ENCODE results near the gene TMPRSS11E.
A peak's percentile ranks its signal among the peaks of the same experiment; 100 is the strongest.
"Not testable (repeated sequence)": the region's sequence is repeated elsewhere in the genome, so short reads cannot be mapped to it uniquely, and the experiment has no call there.

TMPRSS11E gene

DNA sequence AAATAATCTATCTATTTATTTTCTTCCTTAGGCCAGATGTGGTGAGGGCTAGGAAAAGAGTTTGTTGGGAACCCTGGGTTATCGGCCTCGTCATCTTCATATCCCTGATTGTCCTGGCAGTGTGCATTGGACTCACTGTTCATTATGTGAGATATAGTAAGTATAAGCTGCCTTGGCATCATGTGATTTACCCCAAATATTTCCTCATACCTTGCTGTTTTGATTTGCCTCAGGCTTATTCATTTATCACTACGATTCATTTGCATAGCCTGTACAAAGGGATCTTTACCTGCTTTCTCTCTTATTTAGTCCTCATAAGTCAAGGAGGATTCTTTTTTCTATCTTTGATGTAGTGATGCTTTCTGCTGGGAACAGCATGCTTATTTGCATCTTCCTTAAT, 14.5 kb downstream of the TMPRSS11E start:
- no peak for DNase-seq (ENCODE audit: low read depth in 2 of 2)

DNA sequence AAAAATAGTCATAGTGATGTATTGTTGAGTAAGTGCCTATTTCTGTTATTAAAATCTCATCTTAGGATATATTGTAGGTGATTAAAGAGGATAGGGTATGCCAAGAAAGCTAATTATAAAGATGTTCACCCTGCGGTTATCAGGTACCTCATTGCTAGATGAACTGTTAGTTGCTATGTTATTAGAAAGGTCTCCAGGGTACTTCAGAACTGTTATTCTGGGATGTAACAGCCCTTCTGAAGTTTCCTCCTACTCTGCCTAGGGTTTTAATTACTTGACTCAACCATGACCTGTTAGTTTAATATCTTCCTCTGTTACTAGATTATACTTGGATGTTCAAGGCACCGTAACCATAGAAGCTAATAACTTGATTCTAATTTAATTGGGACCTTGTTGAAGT, 15.4 kb downstream of the TMPRSS11E start:
- DNase-seq (ENCODE audit: low read depth in 2 of 2), result no peak

DNA sequence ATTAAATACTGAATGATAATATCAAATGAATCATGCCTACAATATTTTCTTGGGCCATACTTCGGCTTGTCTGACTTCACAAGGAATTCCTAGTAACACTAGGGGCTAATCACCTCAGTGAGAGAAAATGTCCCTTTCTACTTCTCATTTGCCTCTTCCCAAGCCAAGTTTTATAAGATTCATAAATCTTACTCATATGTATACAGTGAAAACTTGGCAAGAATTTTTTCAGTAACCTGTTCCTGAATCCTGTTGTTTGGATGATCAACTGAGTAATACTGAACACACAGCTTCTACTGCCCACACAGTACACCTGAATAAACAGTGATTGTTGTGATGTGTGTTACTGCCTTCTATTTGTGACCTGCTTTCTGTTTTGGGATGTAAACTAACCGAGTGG, 16.5 kb downstream of the TMPRSS11E start:
- DNase-seq (ENCODE audit: low read depth in 2 of 2), result no peak

DNA sequence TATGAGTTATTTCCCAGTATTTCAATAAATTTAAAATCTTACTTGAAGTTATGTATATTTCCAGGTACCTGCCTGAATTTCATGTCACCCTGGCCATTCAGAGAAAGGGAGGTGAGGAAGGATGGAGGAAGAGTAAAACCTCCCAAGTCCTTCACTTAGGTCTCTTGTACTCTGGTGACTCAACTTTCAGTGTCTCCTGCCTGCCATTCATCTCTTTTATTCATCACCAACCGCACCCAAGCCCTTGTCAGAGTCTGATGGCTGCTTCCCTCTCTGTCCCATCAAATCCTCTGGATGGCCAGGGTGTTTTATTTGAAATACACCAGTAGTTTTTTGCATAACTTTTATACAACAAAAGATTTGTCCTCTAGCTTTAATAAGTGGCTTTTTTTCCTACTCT, 17.8 kb downstream of the TMPRSS11E start:
- DNase-seq (ENCODE audit: low read depth in 2 of 2), result no peak

DNA sequence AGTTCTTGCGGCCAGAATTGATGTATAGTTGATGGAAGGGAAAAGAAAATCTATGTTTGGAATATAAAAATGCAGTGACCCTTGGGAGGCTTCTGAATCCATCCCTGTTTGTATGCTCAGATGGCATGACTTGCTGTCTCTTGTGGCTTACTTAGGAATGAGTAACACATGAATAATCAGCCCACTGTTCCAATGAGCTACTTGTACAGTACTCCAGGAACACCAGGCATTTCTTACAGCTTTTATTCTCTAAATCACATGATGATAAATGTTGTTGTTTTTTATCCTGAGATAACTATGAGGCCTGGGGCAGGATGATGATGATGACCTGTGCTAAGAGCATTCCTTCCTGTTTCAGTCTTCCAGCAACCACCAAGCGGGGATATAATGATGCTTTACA, 18.9 kb downstream of the TMPRSS11E start:
- DNase-seq (ENCODE audit: low read depth in 2 of 2), result no peak

DNA sequence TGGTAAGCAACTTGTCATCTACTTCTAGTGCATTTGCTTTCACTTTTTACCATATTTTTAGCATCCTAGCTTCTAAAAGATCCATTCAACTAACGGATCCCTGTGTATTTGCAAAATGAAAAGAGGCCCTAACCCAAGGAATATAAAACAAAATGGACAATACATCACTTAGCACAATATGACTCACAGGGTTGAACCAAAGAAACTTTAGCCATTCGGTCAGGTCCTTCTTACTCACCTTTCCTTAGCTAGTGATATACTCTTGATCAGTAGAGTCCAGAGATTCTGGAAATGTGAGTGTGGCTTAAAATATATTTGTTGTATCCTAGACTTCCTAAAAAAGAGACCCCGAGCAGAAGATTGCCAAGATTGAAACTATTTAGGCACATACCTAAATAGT, 19.5 kb downstream of the TMPRSS11E start:
- no peak for DNase-seq (ENCODE audit: low read depth in 2 of 2)

DNA sequence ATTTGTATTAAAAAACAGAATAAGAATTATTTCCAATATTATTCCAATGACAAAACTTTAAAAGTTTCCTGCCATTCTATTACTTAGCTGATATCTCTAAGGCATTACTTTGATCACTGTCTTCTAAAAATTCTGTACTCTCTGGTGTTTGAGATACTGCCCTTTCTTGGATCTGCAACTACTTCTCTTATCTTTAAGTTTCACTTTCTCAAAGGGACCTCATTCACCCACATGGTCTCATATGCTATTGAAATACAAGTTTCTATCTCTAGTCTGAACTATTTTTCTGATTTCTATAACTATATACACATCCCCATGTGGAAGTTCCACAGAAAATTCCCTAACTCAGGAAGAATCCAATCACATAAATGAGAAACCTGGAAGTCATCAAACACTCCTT, 22.2 kb downstream of the TMPRSS11E start:
- no peak for DNase-seq (ENCODE audit: low read depth in 2 of 2)

DNA sequence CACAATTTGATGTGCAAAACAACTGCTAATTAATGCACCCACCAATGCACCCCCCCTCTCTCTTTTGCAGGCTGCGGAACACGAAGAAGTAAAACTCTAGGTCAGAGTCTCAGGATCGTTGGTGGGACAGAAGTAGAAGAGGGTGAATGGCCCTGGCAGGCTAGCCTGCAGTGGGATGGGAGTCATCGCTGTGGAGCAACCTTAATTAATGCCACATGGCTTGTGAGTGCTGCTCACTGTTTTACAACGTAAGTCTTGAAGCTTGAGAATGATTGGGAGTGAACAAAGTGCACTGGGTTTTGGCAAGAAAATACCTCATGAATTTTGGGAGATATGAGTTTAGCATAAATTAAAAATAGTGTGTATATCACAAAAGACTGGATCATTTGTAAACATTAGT, 28.9 kb downstream of the TMPRSS11E start:
- DNase-seq (ENCODE audit: low read depth in 2 of 2), result no peak

DNA sequence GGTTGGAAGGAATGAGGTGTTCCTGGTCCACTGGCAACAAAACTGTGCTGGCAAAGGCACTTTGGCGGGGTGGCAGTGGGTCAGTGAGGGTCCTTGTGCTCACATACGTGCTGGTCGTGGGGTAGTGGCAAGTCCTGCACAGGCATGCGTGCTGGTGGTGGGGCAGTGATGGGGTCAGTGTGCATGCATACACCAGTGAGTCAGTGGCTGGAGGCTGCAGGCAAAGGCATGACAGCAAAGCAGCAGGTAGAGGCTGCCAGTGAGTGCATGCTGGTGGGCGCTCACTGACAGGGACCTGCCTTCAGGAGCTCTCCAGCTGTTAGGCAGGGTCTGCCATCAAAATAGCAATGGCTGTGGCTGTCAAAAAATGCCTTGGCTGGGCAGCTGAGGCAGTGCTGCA, 42.1 kb downstream of the TMPRSS11E start:
- no peak for DNase-seq (ENCODE audit: low read depth in 2 of 2)

DNA sequence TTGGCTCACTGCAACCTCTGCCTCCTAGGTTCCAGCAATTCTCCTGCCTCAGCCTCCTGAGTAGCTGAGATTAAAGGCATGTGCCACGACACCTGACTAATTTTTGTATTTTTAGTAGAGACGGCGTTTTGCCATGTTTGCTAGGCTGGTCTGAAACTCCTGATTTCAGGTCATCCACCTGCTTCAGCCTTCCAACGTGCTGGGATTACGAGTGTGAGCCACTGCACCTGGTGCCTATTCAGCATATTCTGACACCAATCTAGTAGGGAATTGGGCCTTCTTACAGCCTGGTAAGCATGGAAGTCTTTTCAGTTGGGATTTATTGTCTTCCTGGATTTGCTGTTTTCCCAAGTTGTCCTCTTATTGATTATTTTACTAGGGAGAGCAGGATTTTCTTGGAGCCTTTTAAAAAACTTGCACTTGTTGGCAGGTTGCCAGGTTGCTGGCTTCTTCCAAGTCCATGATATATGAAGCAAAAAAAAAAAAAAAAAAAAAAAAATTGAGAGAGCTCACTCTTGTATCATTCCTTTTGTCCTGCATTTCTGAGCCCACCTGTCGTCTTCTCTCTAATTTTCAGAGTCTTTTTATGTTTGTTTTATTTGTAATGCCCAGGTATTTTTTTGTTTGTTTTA, 43.7 kb downstream of the TMPRSS11E start:
- DNase-seq (ENCODE audit: low read depth in 2 of 2), result no peak

DNA sequence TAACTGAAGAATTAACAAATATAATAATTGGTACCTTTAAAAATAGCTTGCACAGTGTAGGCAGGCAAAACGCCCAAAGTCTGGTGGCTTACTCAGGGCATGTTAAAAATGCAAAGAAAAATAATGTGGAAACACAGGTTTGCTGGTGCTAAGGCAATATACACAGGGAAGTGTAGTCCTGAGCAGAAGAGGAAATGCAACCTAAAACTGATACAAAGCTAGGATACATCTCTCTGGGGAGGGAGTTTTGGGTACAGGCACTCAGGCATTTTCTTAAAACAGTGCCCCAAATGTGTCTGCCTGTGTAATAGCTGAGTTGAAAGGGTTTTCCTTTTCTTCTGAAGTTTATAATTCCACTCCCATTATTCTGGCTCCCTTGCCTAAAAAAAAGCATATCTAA, 47.4 kb downstream of the TMPRSS11E start:
- no peak for DNase-seq (ENCODE audit: low read depth in 2 of 2)

DNA sequence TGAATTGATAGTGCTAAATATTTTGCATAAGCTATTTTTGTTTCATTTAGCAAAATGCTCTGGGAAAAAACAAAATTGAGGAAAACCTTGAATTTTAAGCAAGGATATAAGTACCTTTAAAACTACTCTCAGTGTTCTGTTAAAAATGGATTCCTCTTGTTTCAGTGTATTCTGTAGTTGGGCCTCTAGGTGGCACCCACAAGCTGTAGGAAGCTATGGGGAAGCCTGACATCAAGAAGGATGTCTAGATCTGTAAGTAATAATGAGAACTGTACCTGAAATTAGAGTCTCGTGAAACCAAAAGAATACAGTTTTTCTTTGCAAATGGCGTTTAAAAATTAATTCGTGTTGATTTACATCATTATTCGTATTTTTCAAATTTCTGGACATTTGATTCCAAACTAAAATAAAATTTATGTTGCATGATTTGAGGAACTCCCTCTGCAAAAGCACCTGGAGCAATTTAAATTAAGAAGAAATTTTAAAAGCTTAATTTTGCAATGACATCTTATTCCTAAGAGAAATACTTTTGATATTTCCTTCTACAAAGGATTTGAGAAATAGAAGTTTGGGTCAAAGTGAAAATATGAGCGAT, 51.2 kb downstream of the TMPRSS11E start:
- DNase-seq (ENCODE audit: low read depth in 2 of 2), result peak in 1 of 2 donors; percentile 19

DNA sequence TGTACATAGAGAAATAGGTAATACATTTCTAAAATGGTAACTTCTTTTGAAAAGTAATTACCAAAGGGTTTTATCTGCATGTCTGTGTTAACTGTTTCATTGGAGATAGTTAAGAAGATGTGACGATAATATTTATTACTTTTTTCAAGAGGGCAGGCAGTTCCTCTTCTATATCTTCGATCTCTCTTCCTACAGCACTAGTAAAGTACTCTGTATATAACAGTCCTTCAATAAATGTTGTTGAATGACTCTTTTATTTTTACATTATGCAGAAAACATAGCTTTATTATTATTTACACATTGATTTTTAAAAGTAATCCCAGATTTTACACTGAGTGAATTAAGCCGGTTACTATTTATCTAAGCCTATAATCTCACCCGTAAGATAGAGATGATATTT, 51.8 kb downstream of the TMPRSS11E start:
- no peak for DNase-seq (ENCODE audit: low read depth in 2 of 2)

DNA sequence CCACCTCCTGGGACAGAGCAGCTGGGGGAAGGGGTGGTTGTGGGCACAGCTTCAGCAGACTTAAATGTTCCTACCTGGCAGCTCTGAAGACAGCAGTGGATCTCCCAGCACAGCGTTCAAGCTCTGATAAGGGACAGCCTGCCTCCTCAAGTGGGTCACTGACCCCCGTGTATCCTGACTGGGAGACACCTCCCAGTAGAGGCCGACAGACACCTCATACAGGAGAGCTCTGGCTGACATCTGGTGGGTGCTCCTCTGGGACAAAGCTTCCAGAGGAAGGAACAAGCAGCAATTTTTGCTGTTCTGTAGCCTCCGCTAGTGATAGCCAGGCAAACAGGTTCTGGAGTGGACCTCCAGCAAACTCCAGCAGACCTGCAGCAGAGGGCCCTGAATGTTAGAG, 56.2 kb downstream of the TMPRSS11E start:
- not testable (repeated sequence) for DNase-seq (ENCODE audit: low read depth in 2 of 2)

DNA sequence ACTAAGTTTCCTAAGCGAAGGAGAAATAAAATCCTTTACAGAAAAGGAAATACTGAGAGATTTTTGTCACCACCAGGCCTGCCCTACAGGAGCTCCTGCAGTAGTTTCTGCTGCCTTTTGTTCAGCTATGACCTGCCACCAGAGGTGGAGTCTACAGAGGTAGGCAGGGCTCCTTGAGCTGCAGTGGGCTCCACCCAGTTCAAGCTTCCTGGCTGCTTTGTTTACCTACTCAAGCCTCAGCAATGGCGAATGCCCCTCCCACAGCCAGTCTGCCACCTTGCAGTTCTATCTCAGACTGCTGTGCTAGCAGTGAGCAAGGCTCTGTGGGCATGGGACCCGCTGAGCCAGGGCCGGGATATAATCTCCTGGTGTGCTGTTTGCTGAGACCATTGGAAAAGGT, 57.6 kb downstream of the TMPRSS11E start:
- DNase-seq (ENCODE audit: low read depth in 2 of 2), result not testable (repeated sequence)

DNA sequence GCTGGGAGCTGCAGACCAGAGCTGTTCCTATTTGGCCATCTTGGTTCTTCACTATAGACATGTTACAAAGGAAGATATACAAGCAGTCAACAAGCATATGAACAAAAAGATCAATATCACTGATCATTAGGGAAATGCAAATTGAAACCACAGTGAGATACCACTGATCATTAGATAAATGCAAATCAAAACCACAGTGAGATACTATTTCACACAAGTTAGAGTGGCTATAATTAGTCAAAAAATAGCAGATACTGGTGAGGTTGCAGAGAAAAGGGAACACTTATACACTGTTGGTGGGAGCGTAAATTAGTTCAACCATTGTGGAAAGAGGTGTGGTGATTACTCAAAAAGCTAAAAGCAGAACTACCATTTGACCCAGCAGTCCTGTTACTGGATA, 58.2 kb downstream of the TMPRSS11E start:
- DNase-seq (ENCODE audit: low read depth in 2 of 2), result not testable (repeated sequence)

DNA sequence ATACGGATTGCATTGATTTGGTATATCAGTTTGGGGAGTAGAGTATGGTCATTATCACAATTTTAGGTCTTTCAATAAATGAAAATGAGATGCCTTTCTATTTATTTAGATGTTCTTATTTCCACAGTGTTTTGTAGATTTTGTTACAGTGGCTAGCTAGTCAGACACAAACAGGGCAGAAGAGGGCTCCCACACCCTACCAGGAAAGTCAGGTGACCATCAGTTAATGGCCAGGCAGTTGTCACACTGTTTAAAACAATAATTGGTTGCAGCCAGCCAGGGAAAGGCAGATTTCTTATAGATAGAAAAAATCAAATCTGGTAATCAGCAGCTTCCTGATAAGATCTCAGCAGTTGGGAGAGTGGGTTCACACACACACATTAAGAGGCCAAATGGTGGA, 71.6 kb downstream of the TMPRSS11E start:
- no peak for DNase-seq (ENCODE audit: low read depth in 2 of 2)

DNA sequence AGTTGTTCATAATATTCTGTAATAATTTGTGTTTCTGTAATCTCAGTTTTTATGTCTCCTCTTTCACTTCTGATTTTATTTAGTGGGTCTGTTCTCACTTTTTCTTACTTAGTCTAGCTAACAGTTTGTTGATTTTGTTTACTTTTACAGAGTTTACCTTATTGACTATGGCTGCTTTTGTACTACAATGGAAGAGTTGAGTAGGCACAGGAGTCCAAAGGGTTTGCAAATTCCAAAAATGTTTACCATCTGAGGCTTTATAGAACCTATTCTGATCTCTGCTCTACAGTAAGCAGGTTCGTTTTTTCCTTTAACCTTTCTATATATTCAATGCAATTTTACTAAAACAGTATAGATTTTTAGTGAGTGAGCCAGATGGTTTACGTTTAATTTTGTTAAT, 73.7 kb downstream of the TMPRSS11E start:
- no peak for DNase-seq (ENCODE audit: low read depth in 2 of 2)

DNA sequence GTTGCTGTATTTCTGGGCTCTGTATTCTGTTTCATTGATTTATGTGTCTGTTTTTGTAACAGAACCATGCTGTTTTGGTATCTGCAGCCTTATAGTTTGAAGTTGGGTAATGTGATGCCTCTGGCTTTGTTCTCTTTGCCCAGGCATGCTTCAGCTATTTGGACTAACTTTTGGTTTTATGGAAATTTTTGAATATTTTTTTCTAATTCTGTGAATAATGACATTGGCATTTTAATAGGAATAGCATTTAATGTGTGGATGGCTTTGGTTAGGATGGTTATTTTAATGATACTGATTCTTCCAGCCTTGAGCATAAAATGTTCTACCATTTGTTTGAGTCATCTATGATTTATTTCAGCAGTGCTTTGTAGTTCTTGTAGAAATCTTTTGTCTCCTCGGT, 75.0 kb downstream of the TMPRSS11E start:
- DNase-seq (ENCODE audit: low read depth in 2 of 2), result not testable (repeated sequence)

DNA sequence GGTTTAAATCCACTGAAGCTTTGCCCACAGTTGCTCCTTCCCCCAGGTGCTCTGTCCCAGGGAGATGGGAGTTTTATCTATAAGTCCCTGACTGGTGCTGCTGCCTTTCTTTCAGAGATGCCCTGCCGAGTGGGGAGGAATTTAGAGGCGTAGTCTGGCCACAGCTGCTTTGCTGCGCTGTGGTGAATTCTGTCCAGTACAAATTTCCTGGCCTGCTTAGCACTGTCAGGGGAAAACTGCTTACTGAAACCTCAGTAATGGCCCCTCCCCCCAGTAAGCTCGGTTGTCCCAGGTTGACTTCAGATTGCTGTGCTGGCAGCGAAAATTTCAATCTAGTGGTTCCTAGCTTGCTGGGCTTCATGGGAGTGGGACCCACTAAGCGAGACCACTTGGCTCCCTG, 88.7 kb downstream of the TMPRSS11E start:
- no peak for DNase-seq (ENCODE audit: low read depth in 2 of 2)

DNA sequence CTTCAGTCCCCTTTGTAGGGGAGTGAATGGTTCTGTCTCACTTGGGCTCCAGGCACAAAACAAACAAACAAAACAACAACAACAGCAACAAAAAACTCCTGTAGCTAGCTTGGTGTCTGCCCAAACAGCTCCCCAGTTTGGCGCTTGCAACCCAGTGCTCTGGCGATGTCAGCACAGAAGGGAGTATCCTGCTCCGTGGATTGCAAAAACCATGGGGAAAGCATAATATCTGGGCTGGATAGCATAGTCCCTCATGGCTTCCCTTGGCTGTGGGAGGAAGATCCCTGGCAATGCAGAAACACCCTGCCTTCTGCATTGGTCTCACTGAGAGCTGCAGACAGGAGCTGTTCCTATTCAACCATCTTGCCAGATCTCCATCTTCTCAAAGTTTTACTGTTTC, 89.1 kb downstream of the TMPRSS11E start:
- no peak for DNase-seq (ENCODE audit: low read depth in 2 of 2)

DNA sequence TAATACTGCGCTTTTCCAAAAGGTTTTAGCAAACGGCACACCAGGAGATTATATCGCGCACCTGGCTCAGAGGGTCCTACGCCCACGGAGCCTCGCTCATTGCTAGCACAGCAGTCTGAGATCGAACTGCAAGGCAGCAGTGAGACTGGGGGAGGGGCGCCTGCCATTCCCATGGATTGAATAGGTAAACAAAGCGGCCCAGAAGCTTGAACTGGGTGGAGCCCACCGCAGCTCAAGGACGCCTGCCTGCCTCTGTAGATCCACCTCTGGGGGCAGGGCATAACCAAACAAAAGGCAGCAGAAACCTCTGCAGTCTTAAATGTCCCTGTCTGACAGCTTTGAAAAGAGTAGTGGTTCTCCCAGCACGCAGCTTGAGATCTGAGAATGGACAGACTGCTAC, 95.5 kb downstream of the TMPRSS11E start:
- not testable (repeated sequence) for DNase-seq (ENCODE audit: low read depth in 2 of 2)

Measured in stimulated activated CD8-positive, alpha-beta memory T cell treated with anti-CD3 and anti-CD28 coated beads, Interleukin-7, amount 100 ng/mL, for 1 hour (primary cell).